ENCODE data around the gene ZCCHC8.

DNA sequence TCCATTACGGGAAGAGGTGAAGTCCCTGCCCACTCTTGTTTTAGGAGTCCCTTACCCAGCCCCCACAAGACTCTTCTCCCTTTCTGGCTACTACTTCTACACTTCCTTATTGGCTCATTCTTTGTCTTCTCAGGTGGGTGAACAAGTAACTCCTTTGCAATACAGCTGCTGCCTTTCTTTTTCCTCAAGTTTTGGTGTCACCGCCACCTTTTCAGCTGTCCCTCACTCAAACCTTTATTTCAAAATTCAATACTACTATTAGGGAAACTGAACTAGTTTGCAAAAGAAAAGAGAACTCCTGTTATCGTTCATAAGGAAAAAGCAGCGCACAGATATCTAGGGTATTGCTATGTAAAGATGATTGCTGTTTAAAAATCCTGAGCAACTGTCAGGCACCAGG is 19.9 kb upstream of the ZCCHC8 start:
- TF ChIP-seq, protein P1, sequence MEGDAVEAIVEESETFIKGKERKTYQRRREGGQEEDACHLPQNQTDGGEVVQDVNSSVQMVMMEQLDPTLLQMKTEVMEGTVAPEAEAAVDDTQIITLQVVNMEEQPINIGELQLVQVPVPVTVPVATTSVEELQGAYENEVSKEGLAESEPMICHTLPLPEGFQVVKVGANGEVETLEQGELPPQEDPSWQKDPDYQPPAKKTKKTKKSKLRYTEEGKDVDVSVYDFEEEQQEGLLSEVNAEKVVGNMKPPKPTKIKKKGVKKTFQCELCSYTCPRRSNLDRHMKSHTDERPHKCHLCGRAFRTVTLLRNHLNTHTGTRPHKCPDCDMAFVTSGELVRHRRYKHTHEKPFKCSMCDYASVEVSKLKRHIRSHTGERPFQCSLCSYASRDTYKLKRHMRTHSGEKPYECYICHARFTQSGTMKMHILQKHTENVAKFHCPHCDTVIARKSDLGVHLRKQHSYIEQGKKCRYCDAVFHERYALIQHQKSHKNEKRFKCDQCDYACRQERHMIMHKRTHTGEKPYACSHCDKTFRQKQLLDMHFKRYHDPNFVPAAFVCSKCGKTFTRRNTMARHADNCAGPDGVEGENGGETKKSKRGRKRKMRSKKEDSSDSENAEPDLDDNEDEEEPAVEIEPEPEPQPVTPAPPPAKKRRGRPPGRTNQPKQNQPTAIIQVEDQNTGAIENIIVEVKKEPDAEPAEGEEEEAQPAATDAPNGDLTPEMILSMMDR (IDR thresholded peaks at IDR 0.05; ENCODE audit: low read depth, low read length), result no peak
- TF ChIP-seq POLR2A (IDR thresholded peaks at IDR 0.05; ENCODE audit: extremely low read depth, insufficient read length) (no peak), MAX (IDR thresholded peaks at IDR 0.05; ENCODE audit: low read depth, low read length) (no peak), MYC (IDR thresholded peaks at IDR 0.05; ENCODE audit: low read depth, low read length) (no peak)

Measured in NB4 (cell line).